Measurements from ENCODE around the gene KIF27. TPM values are rescaled to one million over a fixed set of nuclear protein-coding genes. Genes with fewer than 3 reads are reported as not detected.
"Not testable (repeated sequence)": the region's sequence is repeated elsewhere in the genome, so short reads cannot be mapped to it uniquely, and the experiment has no call there.

The KIF27 gene
- total RNA-seq, 4 donors from 2014 or later, result 0.75 to 5.2 (median 3.6) TPM

GRCh38 chr9:83849895-83850294 lies 71.3 kb downstream of the KIF27 start:
- intact Hi-C loops (cut with DNase I; ENCODE audit: low total_unique reads), result not testable (repeated sequence)

GRCh38 chr9:83837070-83837643 lies 84.1 kb downstream of the KIF27 start:
- H3K4me1 ChIP-seq; H3K4me3 ChIP-seq; H3K36me3 ChIP-seq; intact Hi-C loops (cut with DNase I; ENCODE audit: low total_unique reads); in situ Hi-C loops (cut with MboI; ENCODE audit: low pct_ligation_motif_present in 1 of 4, low pct_unique_long_range_greater_than_20kb in 1 of 4, low sequenced_read_pairs in 3 of 4); H3K27ac ChIP-seq; H3K9me3 ChIP-seq; H3K27me3 ChIP-seq; DNase-seq: not testable (repeated sequence)
- peak in 1 of 5 experiments; percentile 8 for TF ChIP-seq CTCF (IDR thresholded peaks at IDR 0.05)
- WGBS, 2 donors (ENCODE audit: low coverage in 1 of 2), result 66 to 75% methylated on average over 5 to 7 of the region's 7 CpGs

More at GRCh38 chr9:83849895-83850294, 71.3 kb downstream of the KIF27 start:
- H3K4me1 ChIP-seq; H3K27ac ChIP-seq; in situ Hi-C loops (cut with MboI; ENCODE audit: low pct_ligation_motif_present in 1 of 4, low pct_unique_long_range_greater_than_20kb in 1 of 4, low sequenced_read_pairs in 3 of 4); H3K9me3 ChIP-seq; H3K36me3 ChIP-seq; H3K27me3 ChIP-seq; H3K4me3 ChIP-seq; DNase-seq: not testable (repeated sequence)
- WGBS, 2 donors (ENCODE audit: low coverage in 1 of 2), result 85 to 93% methylated on average over 4 to 8 of the region's 8 CpGs

GRCh38 chr9:83830426-83831071 lies 90.7 kb downstream of the KIF27 start:
- H3K4me3 ChIP-seq; intact Hi-C loops (cut with DNase I; ENCODE audit: low total_unique reads); H3K36me3 ChIP-seq; H3K27me3 ChIP-seq; in situ Hi-C loops (cut with MboI; ENCODE audit: low pct_ligation_motif_present in 1 of 4, low pct_unique_long_range_greater_than_20kb in 1 of 4, low sequenced_read_pairs in 3 of 4); H3K4me1 ChIP-seq; DNase-seq; H3K27ac ChIP-seq; H3K9me3 ChIP-seq: not testable (repeated sequence)
- 83 to 86% methylated on average over 5 of the region's 5 CpGs for WGBS, 2 donors (ENCODE audit: low coverage in 1 of 2)

- DNase-seq; H3K4me1 ChIP-seq; H3K4me3 ChIP-seq; H3K27me3 ChIP-seq; H3K9me3 ChIP-seq; H3K36me3 ChIP-seq; H3K27ac ChIP-seq; intact Hi-C loops (cut with DNase I; ENCODE audit: low total_unique reads); in situ Hi-C loops (cut with MboI; ENCODE audit: low pct_ligation_motif_present in 1 of 4, low pct_unique_long_range_greater_than_20kb in 1 of 4, low sequenced_read_pairs in 3 of 4): not testable (repeated sequence)
- 66 to 90% methylated on average over 2 to 3 of the region's 3 CpGs for whole genome bisulfite sequencing, 2 donors (ENCODE audit: low coverage in 1 of 2)
Observed at GRCh38 chr9:83824986-83825623, 96.1 kb downstream of the KIF27 start.

GRCh38 chr9:83817356-83818278 lies 103.6 kb downstream of the KIF27 start, which contains the start of gene GKAP1:
TSS of gene GKAP1 (minus strand) at chr9:83817769. CDS start at chr9:83806517, 11,252 bp downstream.
- peak in 2 of 5 experiments; percentile 17 to 21 for TF ChIP-seq CTCF (IDR thresholded peaks at IDR 0.05)
- intact Hi-C loops (cut with DNase I; ENCODE audit: low total_unique reads); H3K9me3 ChIP-seq; H3K27me3 ChIP-seq; in situ Hi-C loops (cut with MboI; ENCODE audit: low pct_ligation_motif_present in 1 of 4, low pct_unique_long_range_greater_than_20kb in 1 of 4, low sequenced_read_pairs in 3 of 4); H3K36me3 ChIP-seq: not testable (repeated sequence)
- H3K27ac ChIP-seq, result peak within 1 kb of the TSS; percentile 90 to 93 (median 92)
- 1% methylated on average over 25 of the region's 103 CpGs; no CpG with 5 or more reads in 1 of the 2 donors for WGBS, 2 donors (ENCODE audit: low coverage in 1 of 2)
- DNase-seq, result peak; percentile 84
- H3K4me3 ChIP-seq, result peak within 1 kb of the TSS; percentile 44 to 96 (median 84)
- H3K4me1 ChIP-seq, result peaks cover 0 to 11% (median 6%) of the 10 kb centered on the region in 4 donors

- Histone ChIP-seq H3K4me1 (peaks cover 0 to 11% (median 6%) of the 10 kb centered on the region in 4 donors), H3K4me3 (peak overlapping the region; percentile 44 to 96 (median 84)), H3K27ac (peak overlapping the region; percentile 90 to 93 (median 92))
- in situ Hi-C loops (cut with MboI; ENCODE audit: low pct_ligation_motif_present in 1 of 4, low pct_unique_long_range_greater_than_20kb in 1 of 4, low sequenced_read_pairs in 3 of 4); intact Hi-C loops (cut with DNase I; ENCODE audit: low total_unique reads); H3K36me3 ChIP-seq; DNase-seq; H3K9me3 ChIP-seq; H3K27me3 ChIP-seq: not testable (repeated sequence)
- WGBS, 2 donors (ENCODE audit: low coverage in 1 of 2), result 0% methylated on average over 32 of the region's 38 CpGs; no CpG with 5 or more reads in 1 of the 2 donors
Observed at GRCh38 chr9:83817011-83817355, 104.2 kb downstream of the KIF27 start.

GRCh38 chr9:83815120-83815519 lies 106.1 kb downstream of the KIF27 start:
- intact Hi-C loops (cut with DNase I; ENCODE audit: low total_unique reads); DNase-seq; H3K36me3 ChIP-seq; H3K4me3 ChIP-seq; H3K9me3 ChIP-seq; H3K27ac ChIP-seq; in situ Hi-C loops (cut with MboI; ENCODE audit: low pct_ligation_motif_present in 1 of 4, low pct_unique_long_range_greater_than_20kb in 1 of 4, low sequenced_read_pairs in 3 of 4); H3K27me3 ChIP-seq: not testable (repeated sequence)
- 97 to 100% methylated on average over 1 to 4 of the region's 4 CpGs for WGBS, 2 donors (ENCODE audit: low coverage in 1 of 2)
- peaks cover 0 to 11% (median 6%) of the 10 kb centered on the region in 4 donors for H3K4me1 ChIP-seq

GRCh38 chr9:83809213-83809612 lies 112.0 kb downstream of the KIF27 start:
- WGBS, 2 donors (ENCODE audit: low coverage in 1 of 2), result 38% methylated on average over 1 of the region's 1 CpG; no CpG with 5 or more reads in 1 of the 2 donors
- in situ Hi-C loops (cut with MboI; ENCODE audit: low pct_ligation_motif_present in 1 of 4, low pct_unique_long_range_greater_than_20kb in 1 of 4, low sequenced_read_pairs in 3 of 4); intact Hi-C loops (cut with DNase I; ENCODE audit: low total_unique reads); H3K27me3 ChIP-seq; DNase-seq; H3K9me3 ChIP-seq; H3K4me1 ChIP-seq; H3K4me3 ChIP-seq; H3K27ac ChIP-seq; H3K36me3 ChIP-seq: not testable (repeated sequence)
